ENCODE measurements around the gene THRA.

GRCh38 chr17:40024901-40025300, 37.9 kb upstream of the THRA start:
- TF ChIP-seq CTCF (IDR thresholded peaks at IDR 0.05; ENCODE audit: low read depth, low read length, poor library complexity, severe bottlenecking) (no peak), EZH2phosphoT487 (IDR thresholded peaks at IDR 0.05; ENCODE audit: borderline replicate concordance, low read length) (no peak)

Measured in DOHH2 (cell line).